Measurements from ENCODE around the gene WAC.

Gene WAC

GRCh38 chr10:28669227-28670173 is 136.6 kb downstream of the WAC start:
- no peak for DNase-seq (ENCODE audit: low read depth)
- H3K4me3 ChIP-seq (ENCODE audit: low read depth, low read length): no peak overlapping the region
- TF ChIP-seq, protein P1, sequence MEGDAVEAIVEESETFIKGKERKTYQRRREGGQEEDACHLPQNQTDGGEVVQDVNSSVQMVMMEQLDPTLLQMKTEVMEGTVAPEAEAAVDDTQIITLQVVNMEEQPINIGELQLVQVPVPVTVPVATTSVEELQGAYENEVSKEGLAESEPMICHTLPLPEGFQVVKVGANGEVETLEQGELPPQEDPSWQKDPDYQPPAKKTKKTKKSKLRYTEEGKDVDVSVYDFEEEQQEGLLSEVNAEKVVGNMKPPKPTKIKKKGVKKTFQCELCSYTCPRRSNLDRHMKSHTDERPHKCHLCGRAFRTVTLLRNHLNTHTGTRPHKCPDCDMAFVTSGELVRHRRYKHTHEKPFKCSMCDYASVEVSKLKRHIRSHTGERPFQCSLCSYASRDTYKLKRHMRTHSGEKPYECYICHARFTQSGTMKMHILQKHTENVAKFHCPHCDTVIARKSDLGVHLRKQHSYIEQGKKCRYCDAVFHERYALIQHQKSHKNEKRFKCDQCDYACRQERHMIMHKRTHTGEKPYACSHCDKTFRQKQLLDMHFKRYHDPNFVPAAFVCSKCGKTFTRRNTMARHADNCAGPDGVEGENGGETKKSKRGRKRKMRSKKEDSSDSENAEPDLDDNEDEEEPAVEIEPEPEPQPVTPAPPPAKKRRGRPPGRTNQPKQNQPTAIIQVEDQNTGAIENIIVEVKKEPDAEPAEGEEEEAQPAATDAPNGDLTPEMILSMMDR (IDR thresholded peaks at IDR 0.05; ENCODE audit: insufficient read depth, low read depth, low read length, missing control alignments): no peak
